NCI-H345 (cell line): Measurements from ENCODE around the gene KDM4C.

Source experiments
- DNase-seq: peaks from one replicate; lab custom pipeline; 2025; lab: John Stamatoyannopoulos, UW

The KDM4C gene

DNA sequence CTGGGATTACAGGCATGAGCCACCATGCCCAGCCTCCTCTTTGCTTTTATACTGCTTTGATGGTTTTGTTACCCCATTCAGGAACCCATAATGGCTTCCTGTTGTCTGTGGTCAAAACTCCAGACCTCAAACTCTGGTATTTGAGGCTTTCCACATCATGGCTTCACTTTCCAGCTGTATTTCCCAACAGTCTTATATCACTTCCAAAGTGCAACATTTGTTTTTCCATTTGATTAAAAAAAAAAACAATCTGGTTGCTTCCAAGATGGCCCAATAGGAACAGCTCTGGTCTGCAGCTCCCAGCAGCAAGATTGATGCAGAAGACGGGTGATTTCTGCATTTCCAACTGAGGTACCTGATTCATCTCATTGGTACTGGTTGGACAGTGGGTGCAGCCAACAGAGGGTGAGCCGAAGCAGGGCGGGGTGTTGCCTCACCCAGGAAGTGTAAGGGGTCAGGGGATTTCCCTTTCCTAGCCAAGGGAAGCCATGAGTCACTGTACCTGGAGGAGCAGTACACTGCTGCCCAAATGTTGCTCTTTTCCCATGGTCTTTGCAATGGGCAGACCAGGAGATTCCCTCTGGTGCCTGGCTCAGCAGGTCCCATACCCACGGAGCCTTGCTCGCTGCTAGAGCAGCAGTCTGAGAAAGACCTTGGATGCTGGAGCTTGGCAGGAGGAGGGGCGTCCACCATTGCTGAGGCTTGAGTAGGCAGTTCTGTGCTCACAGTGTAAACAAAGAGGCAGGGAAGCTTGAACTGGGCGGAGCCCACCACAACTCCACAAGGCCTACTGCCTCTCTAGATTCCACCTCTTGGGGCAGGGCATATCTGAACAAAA, 458.4 kb downstream of the KDM4C start:
- DNase-seq: no peak

DNA sequence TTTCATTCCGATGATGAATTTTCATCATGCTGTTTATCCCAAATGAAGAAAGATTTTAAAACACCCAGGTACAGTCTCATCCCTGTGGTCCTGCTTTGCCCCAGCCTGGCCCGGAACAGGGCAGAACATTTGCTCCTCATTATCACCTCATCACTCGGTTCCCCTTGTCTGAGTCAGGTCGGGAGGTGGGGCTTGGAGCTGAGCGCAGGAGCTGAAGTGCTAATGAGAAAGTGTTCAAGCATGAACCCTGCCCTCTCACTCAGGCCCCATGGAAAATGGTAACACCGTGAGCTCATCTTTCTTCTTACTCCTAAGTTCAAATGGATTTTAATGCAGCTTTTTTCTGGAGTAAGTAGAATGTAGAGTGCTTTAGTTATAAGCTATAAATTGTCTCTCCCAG, 466.2 kb downstream of the KDM4C start:
- no peak for DNase-seq
